Body of pancreas (tissue), 4 donors: ENCODE data around the gene SEMA7A.

Source experiments
- POLR2A ChIP-seq, 3 donors: fragments of 450-650 bp; IDR thresholded peaks; one replicate each; pipeline ENCODE4 v1.6.1; 2016; ENCODE audit warnings: antibody characterized with exemption in 3 of 3, mild to moderate bottlenecking in 2 of 3
- TF ChIP-seq, protein P1 (sequence below), 7 experiments: fragments of 450-650 bp in 4 of 7; fragments of 200-600 bp in 3 of 7; sonication (generic) in 3 of 7; IDR thresholded peaks; one replicate each; pipeline ENCODE4 v1.5.1; 2016 to 2019; ENCODE audit warnings: antibody characterized with exemption in 7 of 7

DNA sequence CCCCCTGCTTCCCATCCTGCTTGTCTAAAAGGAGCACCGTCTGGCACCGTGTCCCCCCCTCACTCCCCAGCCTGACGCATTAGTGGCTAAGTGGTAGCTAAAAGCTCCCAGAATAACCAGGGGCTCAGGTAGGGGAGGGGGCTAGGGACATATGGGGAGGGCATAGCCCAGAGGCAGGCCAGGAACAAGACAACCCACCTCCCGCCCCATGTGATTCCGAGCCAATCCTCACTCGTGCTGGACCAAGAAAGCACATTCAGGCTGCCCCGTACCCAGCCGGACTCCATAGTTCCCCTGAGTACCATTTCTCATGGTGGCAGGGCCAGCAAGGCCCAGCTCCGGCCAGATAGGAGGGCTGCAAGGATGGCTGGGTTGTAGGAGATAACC lies 11.5 kb downstream of the SEMA7A start:
- TF ChIP-seq, protein P1, sequence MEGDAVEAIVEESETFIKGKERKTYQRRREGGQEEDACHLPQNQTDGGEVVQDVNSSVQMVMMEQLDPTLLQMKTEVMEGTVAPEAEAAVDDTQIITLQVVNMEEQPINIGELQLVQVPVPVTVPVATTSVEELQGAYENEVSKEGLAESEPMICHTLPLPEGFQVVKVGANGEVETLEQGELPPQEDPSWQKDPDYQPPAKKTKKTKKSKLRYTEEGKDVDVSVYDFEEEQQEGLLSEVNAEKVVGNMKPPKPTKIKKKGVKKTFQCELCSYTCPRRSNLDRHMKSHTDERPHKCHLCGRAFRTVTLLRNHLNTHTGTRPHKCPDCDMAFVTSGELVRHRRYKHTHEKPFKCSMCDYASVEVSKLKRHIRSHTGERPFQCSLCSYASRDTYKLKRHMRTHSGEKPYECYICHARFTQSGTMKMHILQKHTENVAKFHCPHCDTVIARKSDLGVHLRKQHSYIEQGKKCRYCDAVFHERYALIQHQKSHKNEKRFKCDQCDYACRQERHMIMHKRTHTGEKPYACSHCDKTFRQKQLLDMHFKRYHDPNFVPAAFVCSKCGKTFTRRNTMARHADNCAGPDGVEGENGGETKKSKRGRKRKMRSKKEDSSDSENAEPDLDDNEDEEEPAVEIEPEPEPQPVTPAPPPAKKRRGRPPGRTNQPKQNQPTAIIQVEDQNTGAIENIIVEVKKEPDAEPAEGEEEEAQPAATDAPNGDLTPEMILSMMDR (IDR thresholded peaks at IDR 0.05) = no peak
- no peak for TF ChIP-seq POLR2A (IDR thresholded peaks at IDR 0.05)
